IMR-90 (cell line): ENCODE measurements around the gene CYP2J2.
"Not testable (repeated sequence)": the region's sequence is repeated elsewhere in the genome, so short reads cannot be mapped to it uniquely, and the experiment has no call there.

Source experiments
- CEBPB ChIP-seq: IDR thresholded peaks from 2 replicates; pipeline ENCODE4 v1.6.1; 2012; ENCODE audit warnings: low read depth, low read length, improper control_type of control experiment
- CHD1 ChIP-seq: IDR thresholded peaks from 2 replicates; pipeline ENCODE4 v1.6.1; 2012; ENCODE audit warnings: low read depth, low read length, improper control_type of control experiment
- CTCF ChIP-seq: conservative IDR thresholded peaks from 2 replicates; pipeline ENCODE4 v1.5.1; 2012; ENCODE audit warnings: mild to moderate bottlenecking, low read depth, low read length, improper control_type of control experiment
- NFE2L2 ChIP-seq: fragments of 150-350 bp; IDR thresholded peaks from 2 replicates; pipeline ENCODE4 v1.6.1; 2016; ENCODE audit warnings: low read depth, mild to moderate bottlenecking, low read length
- POLR2A ChIP-seq: IDR thresholded peaks from 2 replicates; pipeline ENCODE4 v1.6.1; 2012; ENCODE audit warnings: mild to moderate bottlenecking, low read depth, low read length

DNA sequence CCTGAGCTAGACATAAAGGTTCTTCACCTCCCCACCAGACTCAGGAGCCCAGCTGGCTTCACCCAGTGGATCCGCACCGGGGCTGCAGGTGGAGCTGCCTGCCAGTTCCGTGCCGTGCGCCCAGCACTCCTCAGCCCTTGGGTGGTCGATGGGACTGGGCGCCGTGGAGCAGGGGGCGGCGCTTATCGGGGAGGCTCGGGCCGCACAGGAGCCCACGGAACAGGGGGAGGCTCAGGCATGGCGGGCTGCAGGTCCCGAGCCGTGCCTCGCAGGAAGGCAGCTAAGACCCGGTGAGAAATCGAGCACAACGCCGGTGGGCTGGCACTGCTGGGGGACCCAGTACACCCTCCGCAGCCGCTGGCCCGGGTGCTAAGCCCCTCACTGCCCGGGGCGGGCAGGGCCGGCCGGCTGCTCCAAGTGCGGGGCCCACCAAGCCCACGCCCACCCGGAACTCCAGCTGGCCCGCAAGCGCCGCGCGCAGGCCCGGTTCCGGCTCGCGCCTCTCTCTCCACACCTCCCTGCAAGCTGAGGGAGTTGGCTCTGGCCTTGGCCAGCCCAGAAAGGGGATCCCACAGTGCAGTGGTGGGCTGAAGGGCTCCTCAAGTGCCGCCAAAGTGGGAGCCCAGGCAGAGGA lies 43.1 kb upstream of the CYP2J2 start:
- not testable (repeated sequence) for TF ChIP-seq CTCF, POLR2A, CHD1, NFE2L2, CEBPB
